NCI-H345 treated with DMSO at 0.1 percent for 48 hours (cell line): ENCODE data around the gene PAK1.

ENCODE experiments used
- DNase-seq: peaks from one replicate; lab custom pipeline; 2025; ENCODE audit not compliant: unreplicated experiment; lab: John Stamatoyannopoulos, UW

The PAK1 gene

GRCh38 chr11:77475206-77475605 lies 1.3 kb upstream of the PAK1 start:
- no peak for DNase-seq

- DNase-seq, result no peak
These were observed 778 bp upstream of the PAK1 start for GRCh38 chr11:77474684-77475060.

GRCh38 chr11:77472991-77473800 lies 698 bp downstream of the PAK1 start:
- no peak for DNase-seq

- peak; percentile 2 for DNase-seq
These were observed 2.2 kb downstream of the PAK1 start for GRCh38 chr11:77471558-77472193.

- DNase-seq, result no peak
These were observed 2.9 kb downstream of the PAK1 start for GRCh38 chr11:77470971-77471370.

DNA sequence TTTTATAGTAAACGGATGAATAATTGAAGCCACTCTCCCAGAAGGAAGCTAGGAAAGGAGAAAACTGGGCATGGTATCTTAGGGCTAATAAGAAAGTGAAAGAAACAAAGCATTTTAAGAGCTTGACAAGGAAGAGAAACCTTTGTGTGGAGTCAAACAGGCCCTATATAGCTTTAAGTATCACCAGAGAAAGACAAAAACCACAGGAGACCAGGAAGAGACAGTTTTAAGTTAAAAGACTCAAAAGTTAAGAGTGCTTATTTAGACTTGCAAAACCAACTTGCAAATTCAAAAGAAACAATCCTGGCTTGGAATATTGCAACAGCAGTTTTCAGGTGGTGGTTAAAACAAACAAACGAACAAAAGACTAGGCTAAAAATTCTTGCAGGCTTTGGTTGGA lies 3.4 kb downstream of the PAK1 start:
- no peak for DNase-seq

GRCh38 chr11:77468527-77468926 lies 5.4 kb downstream of the PAK1 start:
- DNase-seq, result no peak

DNA sequence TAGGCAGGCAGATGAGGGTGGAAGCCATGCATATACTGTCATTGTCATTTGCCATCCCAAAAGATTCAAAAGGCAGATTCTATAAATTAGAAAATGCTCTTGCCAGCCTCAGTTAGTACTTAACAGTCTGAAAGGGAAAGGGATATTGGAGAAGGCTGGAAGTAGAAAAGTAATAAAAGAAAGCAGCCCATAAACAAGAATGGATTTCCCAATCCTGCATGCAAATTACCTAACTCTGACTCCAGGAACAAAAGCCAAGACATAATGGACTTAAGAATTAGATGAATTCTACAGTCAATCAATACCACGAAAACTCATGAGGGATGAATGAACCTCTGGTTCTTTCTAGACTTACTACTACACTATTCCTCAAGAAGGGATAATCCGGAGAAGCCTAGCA lies 5.9 kb downstream of the PAK1 start:
- no peak for DNase-seq

GRCh38 chr11:77467233-77467632 lies 6.7 kb downstream of the PAK1 start:
- DNase-seq, result no peak

DNA sequence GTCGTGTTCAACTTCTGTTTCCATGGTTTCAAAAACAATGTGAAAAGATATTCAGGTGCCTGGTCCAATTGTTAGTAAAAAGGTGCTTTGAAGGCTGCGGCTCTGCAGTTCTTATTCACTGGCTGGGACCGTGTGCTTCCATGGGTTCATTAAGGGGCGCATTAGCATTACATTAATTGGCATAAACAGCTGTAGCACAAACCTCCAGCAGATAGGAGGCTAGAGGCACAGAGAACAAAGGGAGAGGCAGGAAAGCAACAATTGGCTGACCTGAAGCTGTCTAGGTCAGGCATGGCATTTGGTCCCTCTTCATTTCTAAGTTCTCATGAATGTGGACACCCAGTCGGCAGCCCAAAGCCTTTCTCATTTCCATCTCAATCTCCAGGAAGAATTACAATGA lies 16.6 kb downstream of the PAK1 start:
- no peak for DNase-seq

DNA sequence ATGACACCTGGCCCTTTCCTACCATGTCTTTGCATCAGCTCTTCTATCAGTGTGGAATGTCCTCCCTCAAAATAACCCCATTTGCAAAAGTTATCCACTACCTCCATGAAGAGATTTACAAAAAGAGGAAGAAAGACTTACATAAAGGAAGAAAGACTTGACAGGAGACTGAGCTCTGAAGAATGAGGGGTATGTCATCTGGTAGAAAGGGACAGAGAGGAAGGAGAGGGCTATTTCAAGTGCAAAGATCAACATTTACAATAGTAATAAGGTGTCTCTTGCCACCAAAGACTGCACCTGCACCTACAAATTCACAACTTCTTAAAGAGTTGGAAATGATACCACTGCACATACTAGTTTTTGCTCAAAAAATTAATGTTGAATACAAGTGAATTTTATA lies 18.2 kb downstream of the PAK1 start:
- no peak for DNase-seq

GRCh38 chr11:77454867-77455655 lies 18.8 kb downstream of the PAK1 start:
- no peak for DNase-seq

- DNase-seq, result no peak
These were observed 23.7 kb downstream of the PAK1 start for GRCh38 chr11:77450227-77450626.

- DNase-seq, result no peak
These were observed 24.1 kb downstream of the PAK1 start for GRCh38 chr11:77449784-77450183.

- DNase-seq, result no peak
These were observed 24.8 kb downstream of the PAK1 start for GRCh38 chr11:77449060-77449521.

DNA sequence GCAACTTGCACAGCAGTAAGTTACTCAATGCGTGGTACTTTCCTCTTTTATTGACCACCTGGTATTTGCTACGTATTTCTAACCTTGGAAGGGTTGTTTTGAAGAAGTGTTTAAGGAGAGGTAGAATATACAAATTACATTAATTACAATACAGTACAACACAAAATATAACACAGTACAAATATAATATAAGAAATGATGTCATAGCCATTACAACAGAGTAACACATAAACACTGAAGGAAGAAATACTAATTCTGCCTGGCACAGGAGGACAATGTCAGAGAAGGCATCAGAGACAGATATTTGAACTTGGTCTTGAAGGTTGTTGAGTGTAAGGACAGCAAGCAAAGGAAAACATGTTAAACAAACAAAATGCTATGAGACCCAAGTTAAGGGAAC lies 25.6 kb downstream of the PAK1 start:
- no peak for DNase-seq

DNA sequence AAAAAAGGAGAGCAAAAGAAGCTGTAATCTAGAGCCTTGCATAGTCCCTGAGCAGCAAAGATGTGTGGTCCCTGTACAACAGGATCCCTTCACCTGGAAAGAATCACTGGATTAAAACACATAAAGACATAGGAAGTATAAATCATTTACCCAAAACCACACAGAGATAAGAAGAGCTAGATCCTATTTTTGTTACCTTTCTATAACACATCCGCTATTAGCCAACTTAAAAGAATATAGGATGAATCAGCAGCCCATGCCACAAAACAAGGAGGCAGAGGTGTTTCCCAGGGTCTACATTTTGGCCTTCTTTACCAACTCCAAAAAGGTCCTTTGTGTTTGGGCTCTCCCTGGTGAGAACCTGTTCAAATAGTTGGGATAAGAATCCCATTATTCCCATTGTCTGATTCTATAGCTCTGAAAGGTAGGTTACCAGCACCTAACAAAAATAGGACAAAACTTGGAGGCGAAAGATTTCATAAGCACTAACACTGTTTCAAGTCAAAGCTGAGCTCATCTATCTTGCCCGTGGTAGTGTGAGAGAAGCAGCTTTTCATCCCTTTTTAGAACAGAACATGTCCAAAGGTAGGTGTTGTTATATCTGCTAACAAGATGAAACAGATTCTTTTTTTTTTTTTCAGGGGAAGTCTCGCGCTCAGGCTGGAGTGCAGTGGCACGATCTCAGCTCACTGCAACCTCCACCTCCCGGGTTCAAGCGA lies 26.8 kb downstream of the PAK1 start:
- no peak for DNase-seq

DNA sequence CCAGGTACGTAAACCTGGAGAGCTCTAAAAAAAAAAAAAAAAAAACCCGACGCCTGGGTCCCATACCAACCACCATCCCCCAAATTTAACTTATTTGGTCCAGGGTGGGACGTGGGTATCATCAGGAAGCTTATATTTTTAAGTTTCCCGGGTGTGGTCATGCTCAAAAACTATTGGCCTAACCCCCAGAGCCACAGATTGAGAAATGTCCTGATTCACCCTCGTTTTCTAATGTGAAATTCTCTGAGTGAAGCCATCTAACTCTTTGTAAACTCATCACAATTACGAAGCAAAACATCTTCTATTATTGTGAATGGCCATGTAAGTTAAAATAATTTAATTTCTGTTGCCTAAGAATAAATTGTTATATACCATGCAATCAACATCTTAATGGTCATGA lies 29.6 kb downstream of the PAK1 start:
- DNase-seq, result no peak

- DNase-seq, result no peak
These were observed 31.4 kb downstream of the PAK1 start for GRCh38 chr11:77442394-77443053.

DNA sequence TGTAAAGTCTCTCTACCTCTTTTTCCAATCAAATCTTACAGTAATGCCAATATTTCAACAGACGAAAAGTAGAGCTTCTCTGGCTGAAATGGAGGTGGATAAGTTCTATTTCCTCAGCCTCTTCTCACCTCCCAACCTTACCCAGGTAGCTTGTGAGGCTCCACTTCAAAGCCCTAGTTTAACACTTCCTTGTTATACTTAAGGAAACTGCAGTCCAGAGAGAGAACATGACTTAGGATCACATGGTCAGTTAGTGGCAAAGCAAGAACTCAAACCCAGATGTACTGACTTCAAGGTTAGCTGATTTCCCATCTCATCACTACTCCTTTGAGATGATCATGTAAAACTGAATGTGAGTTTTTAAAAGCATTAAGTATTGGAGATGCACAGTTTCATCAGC lies 32.5 kb downstream of the PAK1 start:
- no peak for DNase-seq

GRCh38 chr11:77440678-77441077 lies 33.2 kb downstream of the PAK1 start:
- no peak for DNase-seq
